NCI-H2081 treated with DMSO at 0.1 percent for 48 hours (cell line): ENCODE data around the gene EMP3.

ENCODE experiments used
- DNase-seq: peaks from one replicate; lab custom pipeline; 2025; lab: John Stamatoyannopoulos, UW

Gene EMP3

DNA sequence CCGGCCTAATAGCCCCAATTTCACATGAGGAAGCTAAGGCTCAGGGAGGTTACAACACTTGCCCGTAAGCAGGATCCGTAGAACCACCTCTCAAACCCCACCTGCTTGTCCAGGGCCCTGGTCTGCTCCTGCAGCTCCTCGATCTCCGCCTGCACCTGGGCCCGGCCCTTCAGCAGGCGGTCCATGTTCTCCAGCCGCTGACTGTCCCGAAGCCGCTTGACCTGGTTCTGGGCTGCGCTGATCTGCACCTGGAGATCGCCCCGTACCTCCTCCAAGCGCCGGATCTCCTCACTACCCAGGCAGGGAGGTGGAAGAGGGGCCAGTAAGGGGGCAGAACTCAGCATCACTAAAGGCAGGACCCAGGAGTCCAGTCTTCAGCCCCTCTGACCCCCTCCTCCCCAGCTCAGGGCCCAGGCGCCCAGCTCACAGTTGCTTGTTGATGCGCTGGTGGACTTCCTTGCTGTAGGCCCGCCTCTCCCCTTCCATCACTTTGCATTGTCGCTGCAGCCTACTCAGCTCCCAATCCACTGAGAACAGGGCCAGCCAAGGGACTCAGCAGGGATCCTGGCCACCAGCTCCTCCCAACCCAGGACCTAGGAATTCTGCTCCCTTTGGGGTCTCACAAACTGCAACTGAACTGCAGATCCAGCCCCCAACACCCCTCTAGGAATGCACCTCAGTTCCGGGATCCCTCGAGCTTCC is 6.9 kb upstream of the EMP3 start:
- no peak for DNase-seq

GRCh38 chr19:48319647-48320541 is 5.5 kb upstream of the EMP3 start:
- peak; percentile 26 for DNase-seq

GRCh38 chr19:48321372-48321621 is 4.1 kb upstream of the EMP3 start:
- DNase-seq, result no peak

DNA sequence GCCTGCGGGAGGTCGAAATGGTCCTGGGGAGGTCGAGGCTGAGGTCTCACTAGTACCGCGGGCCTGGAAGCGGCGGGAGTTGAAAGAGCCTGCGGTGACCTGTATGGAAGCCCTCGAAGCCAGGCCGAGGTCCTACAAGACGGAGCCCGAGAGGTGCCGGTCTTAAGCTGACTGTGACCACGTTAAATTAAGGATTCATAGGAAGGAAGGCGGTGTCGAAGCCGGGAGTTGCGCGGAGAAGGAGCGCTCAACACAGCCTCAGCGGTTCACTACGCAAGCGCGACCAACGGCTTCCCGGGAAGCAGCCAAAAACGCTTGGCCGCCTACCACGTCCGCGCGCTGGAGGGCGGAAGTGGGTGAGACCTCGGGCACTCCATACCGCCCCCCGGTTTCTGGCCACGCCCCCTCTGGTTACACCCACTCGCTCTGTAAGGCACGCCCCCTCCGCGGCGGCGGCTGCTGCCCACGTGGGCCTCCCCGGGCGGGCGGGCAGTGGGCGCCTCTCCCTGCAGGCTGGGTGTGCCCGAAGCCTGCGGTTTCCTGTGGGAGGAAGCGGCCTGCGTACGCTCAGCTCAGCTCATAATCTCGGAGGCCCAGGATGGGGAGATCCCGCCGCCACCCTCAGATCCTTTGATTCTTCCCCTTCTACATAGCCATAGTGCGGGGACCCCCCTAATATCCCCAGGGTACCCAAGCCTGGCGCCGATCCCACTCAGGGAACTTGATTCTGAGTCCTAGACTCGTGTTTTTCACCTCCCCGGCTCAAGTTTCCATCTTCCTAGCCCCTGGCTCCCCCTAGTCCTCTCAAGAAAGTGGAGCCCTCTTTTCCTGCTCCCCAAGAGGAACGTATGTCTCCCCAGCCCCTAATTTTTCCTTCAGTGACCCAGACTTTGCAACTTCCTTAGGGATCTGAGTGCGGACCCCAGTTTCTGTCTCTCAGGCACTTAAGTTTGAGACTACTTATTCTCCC is 3.4 kb upstream of the EMP3 start:
- peak; percentile 89 for DNase-seq

- DNase-seq, result no peak
These were observed 4.0 kb downstream of the EMP3 start for GRCh38 chr19:48329167-48329891.

- DNase-seq, result peak; percentile 55
These were observed 4.8 kb downstream of the EMP3 start for GRCh38 chr19:48330012-48330681.

DNA sequence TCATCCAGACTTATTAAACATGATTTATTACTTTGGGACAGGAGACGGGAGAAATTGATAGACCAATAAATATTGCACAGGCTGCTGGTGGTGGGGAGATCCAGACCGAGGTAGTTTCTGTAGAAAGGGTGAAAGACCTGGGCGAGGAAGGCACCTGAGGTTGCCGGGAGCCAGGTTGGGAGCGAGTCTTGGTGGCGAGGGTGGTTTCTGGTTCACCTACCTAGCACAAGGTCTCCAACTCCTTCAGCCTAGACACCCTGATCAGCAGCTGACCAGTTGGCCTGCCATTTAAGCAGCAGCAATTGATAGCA is 7.0 kb downstream of the EMP3 start:
- no peak for DNase-seq

- peak; percentile 99 for DNase-seq
These were observed 7.5 kb downstream of the EMP3 start for GRCh38 chr19:48332662-48333466.

DNA sequence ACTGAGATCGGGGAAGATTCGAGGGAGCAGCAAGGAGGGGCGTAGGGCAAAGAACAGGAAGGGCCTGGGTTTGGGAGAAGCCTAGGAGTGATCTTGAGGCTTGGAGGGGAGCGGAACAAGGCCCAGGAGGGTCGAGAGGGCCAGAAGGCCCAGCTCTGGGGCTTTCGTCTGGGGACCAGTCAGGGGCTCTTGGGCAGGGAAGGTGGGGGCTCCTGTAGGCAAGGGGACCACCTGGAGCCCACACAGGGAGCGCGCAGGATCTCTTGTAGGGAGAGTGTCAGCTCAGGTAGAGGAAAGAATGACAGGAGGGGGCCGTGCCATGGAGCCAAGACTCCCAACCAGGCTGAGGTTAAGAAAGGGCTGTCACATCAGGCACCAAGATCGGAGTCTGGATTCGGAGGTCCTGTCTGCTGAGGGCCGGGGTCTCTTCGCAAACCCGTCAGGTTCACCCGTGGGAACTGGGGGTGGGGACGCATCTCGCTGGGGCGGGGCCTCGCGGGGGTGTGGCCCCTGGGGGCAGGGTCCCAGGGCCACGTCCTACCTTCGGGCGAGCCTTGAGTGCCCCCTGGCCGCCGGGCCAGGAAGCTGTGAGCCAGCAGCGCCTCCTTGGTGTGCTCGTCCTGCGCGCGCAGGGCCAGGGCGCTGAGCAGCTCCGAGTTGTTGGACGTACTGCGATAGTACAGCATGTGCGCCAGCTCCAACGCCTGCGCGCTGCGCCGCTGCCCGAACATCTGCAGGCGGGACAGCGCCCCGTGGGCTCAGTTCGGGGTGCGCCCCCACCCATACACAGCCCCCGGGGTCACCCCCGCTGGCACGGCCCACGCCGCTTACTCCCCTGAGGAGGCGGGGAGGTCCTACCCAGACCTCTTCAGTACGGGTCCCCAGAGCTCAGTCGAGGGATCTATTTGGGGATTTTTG is 8.4 kb downstream of the EMP3 start:
- peak; percentile 28 for DNase-seq

- DNase-seq, result no peak
These were observed 13.0 kb downstream of the EMP3 start for GRCh38 chr19:48338253-48338755.

GRCh38 chr19:48338802-48339503 is 13.6 kb downstream of the EMP3 start:
- no peak for DNase-seq

GRCh38 chr19:48340995-48341394 is 15.6 kb downstream of the EMP3 start:
- DNase-seq, result peak; percentile 72

DNA sequence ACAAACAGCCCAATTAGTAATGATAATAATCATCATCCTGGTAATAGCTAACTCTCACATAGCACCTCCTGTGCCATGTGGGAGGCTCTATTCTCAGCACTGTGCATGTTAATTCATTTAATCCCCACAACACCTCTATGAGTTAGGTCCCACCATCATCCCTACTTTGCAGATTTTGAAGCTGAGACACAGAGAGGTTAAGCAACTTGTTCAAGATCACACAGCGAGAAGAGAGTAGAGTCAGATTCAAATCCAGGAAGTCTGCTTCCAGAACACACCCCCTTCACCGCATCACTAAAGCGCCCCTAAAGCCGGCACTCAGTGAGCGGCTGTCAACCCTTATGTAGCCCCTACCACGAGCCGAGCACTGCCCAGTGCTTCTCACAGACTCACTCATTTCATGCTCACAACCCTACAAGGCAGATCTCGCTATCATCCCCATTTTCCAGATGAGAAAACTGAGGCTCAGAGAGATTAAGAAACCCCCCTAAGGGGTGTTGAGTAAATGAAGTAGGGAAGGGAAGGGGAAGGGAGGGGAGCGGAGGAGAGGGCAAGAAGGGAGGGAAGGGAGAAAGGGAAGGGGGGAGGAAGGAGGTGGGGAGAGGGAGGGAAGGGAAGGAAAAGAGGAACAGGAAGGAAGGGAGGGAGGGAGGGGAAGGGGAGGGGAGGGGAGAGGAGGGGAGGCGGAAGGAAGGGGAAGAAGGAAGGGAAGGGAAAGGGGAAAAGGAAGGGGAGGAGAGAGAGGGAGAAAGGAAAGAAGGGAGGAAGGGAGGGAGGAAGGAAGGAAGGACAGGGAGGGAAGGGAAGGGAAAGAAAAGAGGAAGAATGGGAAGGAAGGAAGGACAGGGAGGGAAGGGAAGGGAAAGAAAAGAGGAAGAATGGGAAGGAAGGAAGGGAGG is 16.4 kb downstream of the EMP3 start:
- no peak for DNase-seq

- no peak for DNase-seq
These were observed 17.0 kb downstream of the EMP3 start for GRCh38 chr19:48342414-48342738.

DNA sequence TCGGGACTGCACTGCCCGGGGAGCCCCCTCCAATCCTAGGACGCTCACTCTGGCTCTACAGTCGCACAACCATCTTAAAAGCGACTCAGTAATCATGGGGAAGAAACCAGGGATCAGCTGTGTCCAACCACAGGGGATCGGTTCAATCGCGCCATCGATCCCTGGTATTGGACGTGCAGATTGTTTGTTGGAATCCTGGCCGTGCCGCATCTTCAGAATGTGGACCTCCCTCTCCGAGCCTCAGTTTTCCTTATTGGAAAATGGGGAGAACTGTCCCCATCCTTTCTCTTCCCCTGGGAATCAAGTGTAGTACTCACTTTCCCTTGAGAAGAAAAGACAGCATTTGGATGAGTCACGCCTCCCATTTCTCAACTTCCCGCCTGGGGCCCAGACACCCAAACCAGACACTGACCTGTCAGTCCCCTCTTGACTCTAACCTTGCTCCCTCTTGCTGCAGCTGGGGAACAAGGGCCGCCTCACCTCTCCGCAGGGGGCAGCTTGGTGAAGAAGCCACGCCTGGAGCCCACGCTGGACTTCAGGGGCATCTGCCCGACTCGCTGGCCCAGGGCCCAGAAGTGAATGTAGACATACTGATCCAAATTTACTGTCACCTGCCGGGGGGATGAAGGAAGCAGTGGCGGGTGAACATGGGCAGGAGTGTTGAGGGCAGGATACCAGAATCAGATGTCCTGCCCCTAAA is 17.6 kb downstream of the EMP3 start:
- no peak for DNase-seq

- DNase-seq, result no peak
These were observed 19.5 kb downstream of the EMP3 start for GRCh38 chr19:48344892-48345291.

GRCh38 chr19:48346191-48346590 is 20.8 kb downstream of the EMP3 start:
- DNase-seq, result no peak
